Chondrocyte (in vitro differentiated cells): ENCODE results near the gene PHOX2A. TPM values are rescaled to one million over a fixed set of nuclear protein-coding genes. Genes with fewer than 3 reads are reported as not detected.
"Not testable (repeated sequence)": the region's sequence is repeated elsewhere in the genome, so short reads cannot be mapped to it uniquely, and the experiment has no call there.

Experiments used
- DNase-seq: peaks from one replicate; pipeline ENCODE4 v3.0.0; 2021; ENCODE audit warnings: mixed read lengths, low spot score
- H3K27ac Mint-ChIP-seq: one replicate; pipeline ENCODE4 v1.8.0; 2021; ENCODE audit warnings: mild to moderate bottlenecking, moderate library complexity, mixed read lengths; ENCODE audit not compliant: unreplicated experiment
- H3K27me3 Mint-ChIP-seq: 2 replicates; pipeline ENCODE4 v1.8.0; 2021; ENCODE audit warnings: low read depth, mixed read lengths
- H3K36me3 Mint-ChIP-seq: 2 replicates; pipeline ENCODE4 v1.8.0; 2021; ENCODE audit warnings: low read depth, mixed read lengths
- H3K4me1 Mint-ChIP-seq: 2 replicates; pipeline ENCODE4 v1.8.0; 2021; ENCODE audit warnings: low read depth, mild to moderate bottlenecking, mixed read lengths
- H3K4me3 Mint-ChIP-seq: one replicate; pipeline ENCODE4 v1.8.0; 2021; ENCODE audit warnings: mild to moderate bottlenecking, moderate library complexity, mixed read lengths; ENCODE audit not compliant: unreplicated experiment
- H3K9me3 Mint-ChIP-seq: 2 replicates; pipeline ENCODE4 v1.8.0; 2021; ENCODE audit warnings: low read depth, mixed read lengths
- CTCF ChIP-seq: fragments of 200-600 bp; sonication (generic); IDR thresholded peaks from 2 replicates; pipeline ENCODE4 v1.5.0; 2021; ENCODE audit warnings: antibody characterized with exemption, mild to moderate bottlenecking, moderate library complexity
- total RNA-seq: library from RNA; stranded (reverse); gene quantifications from 3 replicates; pipeline ENCODE4 v1.2.1, GENCODE V29; 2021

The PHOX2A gene
- total RNA-seq, 1 donor from 2014 or later: not detected

DNA sequence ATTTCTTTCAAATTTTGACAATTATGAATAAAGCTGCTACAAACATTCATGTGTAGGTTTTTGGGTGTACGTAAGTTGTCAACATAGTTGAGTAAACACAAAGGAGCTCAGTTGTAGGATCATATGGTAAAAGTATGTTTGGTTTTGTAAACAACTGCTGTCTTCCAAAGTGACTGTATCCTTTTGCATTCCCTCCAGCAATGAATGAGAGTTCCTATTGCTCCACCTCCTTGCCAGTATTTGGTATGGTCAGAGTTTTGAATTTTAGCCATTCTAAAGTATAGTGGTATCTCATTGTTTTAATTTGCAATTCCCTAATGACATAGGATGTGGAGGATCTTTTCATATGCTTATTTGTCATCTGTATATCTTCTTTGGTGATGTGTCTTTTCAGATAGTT, 28.0 kb upstream of the PHOX2A start:
- Mint-ChIP-seq H3K4me1 (no peaks in the 10 kb centered on the region), H3K4me3 (no peak overlapping the region), H3K27ac (no peak overlapping the region), H3K36me3 (no peaks in the 10 kb centered on the region), H3K27me3 (peaks cover 10% of the 10 kb centered on the region), H3K9me3 (peaks cover 10% of the 10 kb centered on the region)
- no peak for TF ChIP-seq CTCF
- no peak for DNase-seq

- no peak overlapping the region for H3K4me3 Mint-ChIP-seq
- H3K27ac Mint-ChIP-seq: no peak overlapping the region
- peaks cover 10% of the 10 kb centered on the region for H3K27me3 Mint-ChIP-seq
- no peak for TF ChIP-seq CTCF
- DNase-seq: no peak
- H3K36me3 Mint-ChIP-seq: no peaks in the 10 kb centered on the region
- no peaks in the 10 kb centered on the region for H3K9me3 Mint-ChIP-seq
- H3K4me1 Mint-ChIP-seq: peaks cover 14% of the 10 kb centered on the region
Measured at GRCh38 chr11:72267956-72268617, 24.1 kb upstream of the PHOX2A start.

DNA sequence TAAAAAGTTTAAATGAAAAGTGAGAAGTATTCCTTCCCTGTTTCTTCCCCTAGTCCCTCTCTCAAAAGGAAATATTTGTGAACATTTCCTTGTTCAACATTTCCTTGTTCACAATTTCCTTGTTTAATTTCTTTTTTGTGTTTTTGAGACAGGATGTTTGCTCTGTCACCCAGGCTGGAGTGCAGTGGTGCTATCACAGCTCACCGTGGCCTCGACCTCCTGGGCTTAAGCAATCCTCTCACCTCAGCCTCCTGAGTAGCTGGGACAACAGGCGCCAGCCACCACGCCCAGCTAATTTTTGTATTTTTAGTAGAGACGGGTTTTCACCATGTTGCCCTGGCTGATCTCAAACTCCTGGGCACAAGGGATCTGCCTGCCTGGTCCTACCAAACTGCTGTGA, 23.0 kb upstream of the PHOX2A start:
- H3K27me3 Mint-ChIP-seq, H3K4me3 Mint-ChIP-seq, H3K36me3 Mint-ChIP-seq, H3K27ac Mint-ChIP-seq, H3K9me3 Mint-ChIP-seq, DNase-seq: not testable (repeated sequence)
- peaks cover 16% of the 10 kb centered on the region for H3K4me1 Mint-ChIP-seq

DNA sequence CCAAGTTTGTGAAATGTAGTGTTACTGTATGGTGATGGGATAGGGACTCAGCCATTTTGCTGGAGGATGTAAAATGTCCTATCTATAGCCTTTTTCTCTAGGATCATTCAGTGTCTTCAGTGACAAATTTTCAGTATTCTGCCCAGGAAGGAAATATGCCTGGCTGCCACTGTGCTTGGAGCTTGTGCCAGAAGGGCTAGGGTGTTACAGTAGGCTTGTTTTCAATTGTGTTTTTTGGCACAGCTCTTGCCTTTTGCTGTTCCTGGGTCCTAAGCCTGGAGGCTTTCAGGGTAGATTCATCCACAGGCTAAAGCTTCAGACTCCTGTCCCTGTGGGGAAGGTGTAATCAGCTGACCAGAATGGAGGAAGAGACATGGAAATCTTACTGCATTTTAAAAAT, 22.0 kb upstream of the PHOX2A start:
- no peak overlapping the region for H3K4me3 Mint-ChIP-seq
- DNase-seq: no peak
- peaks cover 16% of the 10 kb centered on the region for H3K4me1 Mint-ChIP-seq
- no peaks in the 10 kb centered on the region for H3K36me3 Mint-ChIP-seq
- H3K27me3 Mint-ChIP-seq: peaks cover 10% of the 10 kb centered on the region
- TF ChIP-seq CTCF: no peak
- H3K9me3 Mint-ChIP-seq: no peaks in the 10 kb centered on the region
- H3K27ac Mint-ChIP-seq: no peak overlapping the region

GRCh38 chr11:72263361-72263760, 19.4 kb upstream of the PHOX2A start:
- no peaks in the 10 kb centered on the region for H3K9me3 Mint-ChIP-seq

More at GRCh38 chr11:72263361-72263760, 19.4 kb upstream of the PHOX2A start:
- Mint-ChIP-seq H3K4me3 (no peak overlapping the region), H3K27me3 (no peaks in the 10 kb centered on the region), H3K4me1 (peaks cover 16% of the 10 kb centered on the region), H3K36me3 (no peaks in the 10 kb centered on the region), H3K27ac (no peak overlapping the region)
- no peak for DNase-seq
- no peak for TF ChIP-seq CTCF
